IMR-90 (cell line): ENCODE data around the gene PDE11A. TPM values are rescaled to one million over a fixed set of nuclear protein-coding genes. Genes with fewer than 3 reads are reported as not detected.

ENCODE experiments used
- CEBPB ChIP-seq: IDR thresholded peaks from 2 replicates; pipeline ENCODE4 v1.6.1; 2012; ENCODE audit warnings: low read depth, low read length, improper control_type of control experiment
- RAD21 ChIP-seq: IDR thresholded peaks from 2 replicates; pipeline ENCODE4 v1.6.1; 2012; ENCODE audit warnings: low read length, improper control_type of control experiment
- RFX5 ChIP-seq: IDR thresholded peaks from 2 replicates; pipeline ENCODE4 v1.8.0; 2012; ENCODE audit warnings: low read depth, mild to moderate bottlenecking, low read length, moderate library complexity
- SMC3 ChIP-seq: fragments of 150-350 bp; IDR thresholded peaks from 2 replicates; pipeline ENCODE4 v1.6.1; 2016; ENCODE audit warnings: low read depth, mild to moderate bottlenecking, antibody characterized with exemption, low read length, moderate library complexity
- polyA plus RNA-seq, 3 experiments: library from polyadenylated mRNA; depleted of rRNA; stranded (reverse); fragments of >200 nt; gene quantifications; 2 replicates each; pipeline ENCODE4 v1.2.3, GENCODE V29; 2012; ENCODE audit warnings: low replicate concordance in 1 of 3
- total RNA-seq: library from RNA; depleted of rRNA; stranded (reverse); fragments of >200 nt; gene quantifications from 2 replicates; pipeline ENCODE4 v1.2.3, GENCODE V29; 2012
- TF ChIP-seq, protein P1 (sequence below): fragments of 150-350 bp; IDR thresholded peaks from 2 replicates; pipeline ENCODE4 v1.6.1; 2016; ENCODE audit warnings: low read depth, mild to moderate bottlenecking, low read length, moderate library complexity, borderline replicate concordance

Gene PDE11A
- total and polyA plus RNA-seq, 2 of the 4 experiments (the other 2 are of a cell fraction): 0.21 to 0.72 TPM

DNA sequence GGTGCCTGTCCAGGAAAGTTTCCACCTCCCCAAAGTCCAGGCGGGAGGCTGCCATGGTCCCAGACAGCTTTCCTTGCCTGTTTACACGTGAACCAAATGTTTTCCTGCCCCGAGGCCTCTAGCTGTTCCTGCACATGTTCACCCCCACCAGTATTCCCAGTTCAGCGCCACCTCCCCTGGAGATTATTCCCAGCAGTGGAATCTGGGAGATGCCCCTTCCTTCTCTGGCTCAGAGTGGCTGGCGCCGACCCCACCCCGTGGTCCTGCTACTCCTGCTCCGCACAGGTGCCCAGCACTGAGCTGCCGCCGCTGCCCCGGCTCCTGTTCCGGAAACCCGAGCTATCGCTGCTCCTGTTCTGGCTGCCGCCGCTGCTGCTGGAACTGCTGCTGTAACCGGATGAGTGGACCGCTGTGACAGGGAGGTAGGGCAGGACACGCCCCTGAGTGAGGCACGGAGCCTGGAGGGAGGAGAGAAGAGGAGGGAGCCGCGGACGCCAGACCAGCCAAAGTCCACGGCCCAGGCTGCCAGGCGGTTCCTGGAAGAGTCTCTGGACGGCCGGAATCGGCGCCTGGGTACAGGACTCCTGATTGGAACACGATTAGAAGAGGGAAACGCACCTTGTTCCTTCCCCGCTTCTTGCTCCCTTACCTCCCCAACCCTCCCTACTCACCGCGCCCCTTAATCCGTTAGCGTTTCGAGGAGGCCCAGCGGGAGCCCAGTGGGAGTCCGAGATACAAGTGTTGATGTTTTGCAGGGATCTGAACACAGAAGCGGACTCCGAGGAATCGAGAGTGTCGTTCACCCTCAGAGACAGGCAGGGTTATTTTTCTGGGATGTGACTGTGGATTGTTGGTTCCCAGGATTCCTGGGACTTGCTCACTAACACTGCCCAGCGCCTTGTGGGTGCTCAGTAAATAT lies at the start of gene PDE11A (continued):
- TF ChIP-seq, protein P1, sequence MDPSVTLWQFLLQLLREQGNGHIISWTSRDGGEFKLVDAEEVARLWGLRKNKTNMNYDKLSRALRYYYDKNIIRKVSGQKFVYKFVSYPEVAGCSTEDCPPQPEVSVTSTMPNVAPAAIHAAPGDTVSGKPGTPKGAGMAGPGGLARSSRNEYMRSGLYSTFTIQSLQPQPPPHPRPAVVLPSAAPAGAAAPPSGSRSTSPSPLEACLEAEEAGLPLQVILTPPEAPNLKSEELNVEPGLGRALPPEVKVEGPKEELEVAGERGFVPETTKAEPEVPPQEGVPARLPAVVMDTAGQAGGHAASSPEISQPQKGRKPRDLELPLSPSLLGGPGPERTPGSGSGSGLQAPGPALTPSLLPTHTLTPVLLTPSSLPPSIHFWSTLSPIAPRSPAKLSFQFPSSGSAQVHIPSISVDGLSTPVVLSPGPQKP: no peak
- TF ChIP-seq RAD21 (no peak), RFX5 (no peak), CEBPB (no peak), SMC3 (no peak)
